Smooth muscle cell (in vitro differentiated cells): ENCODE results near the gene UNC13D. TPM values are rescaled to one million over a fixed set of nuclear protein-coding genes. Genes with fewer than 3 reads are reported as not detected.
A peak's percentile ranks its signal among the peaks of the same experiment; 100 is the strongest.

Experiments
- DNase-seq: peaks from one replicate; lab custom pipeline; 2025; ENCODE audit not compliant: unreplicated experiment; lab: John Stamatoyannopoulos, UW
- H2AFZ ChIP-seq: fragments of 200-600 bp; sonication (generic); 2 replicates; pipeline ENCODE4 v1.6.0; 2016; ENCODE audit warnings: antibody characterized with exemption, low read depth, mild to moderate bottlenecking
- H3F3A ChIP-seq: fragments of 200-600 bp; sonication (generic); 2 replicates; pipeline ENCODE4 v1.6.0; 2017; ENCODE audit warnings: antibody characterized with exemption, low read depth
- H3K27ac ChIP-seq: fragments of 200-600 bp; sonication (generic); 2 replicates; pipeline ENCODE4 v1.5.1; 2016; ENCODE audit warnings: low read depth, mild to moderate bottlenecking
- H3K27me3 ChIP-seq: fragments of 200-600 bp; sonication (generic); 2 replicates; pipeline ENCODE4 v1.6.1; 2016; ENCODE audit warnings: low read depth, mild to moderate bottlenecking
- H3K36me3 ChIP-seq: fragments of 200-600 bp; sonication (generic); 2 replicates; pipeline ENCODE4 v1.5.1; 2016; ENCODE audit warnings: low read depth
- H3K4me1 ChIP-seq: fragments of 200-600 bp; sonication (generic); 2 replicates; pipeline ENCODE4 v1.5.1; 2016; ENCODE audit warnings: low read depth
- H3K4me2 ChIP-seq: fragments of 200-600 bp; sonication (generic); 2 replicates; pipeline ENCODE4 v1.6.0; 2016; ENCODE audit warnings: mild to moderate bottlenecking
- H3K4me3 ChIP-seq: fragments of 200-600 bp; sonication (generic); 2 replicates; pipeline ENCODE4 v1.5.1; 2016; ENCODE audit warnings: mild to moderate bottlenecking
- H3K79me2 ChIP-seq: fragments of 200-600 bp; sonication (generic); 2 replicates; pipeline ENCODE4 v1.6.0; 2016; ENCODE audit warnings: low read depth, mild to moderate bottlenecking
- H3K9ac ChIP-seq: fragments of 200-600 bp; sonication (generic); 2 replicates; pipeline ENCODE4 v1.6.0; 2016; ENCODE audit warnings: low read depth
- H3K9me3 ChIP-seq: fragments of 200-600 bp; sonication (generic); replicated peaks from 2 replicates; pipeline ENCODE4 v1.5.1; 2016; ENCODE audit warnings: low read depth
- H4K20me1 ChIP-seq: fragments of 200-600 bp; sonication (generic); 2 replicates; pipeline ENCODE4 v1.6.0; 2016; ENCODE audit warnings: low read depth
- WGBS: methylation state at CpG from one replicate; pipeline ENCODE4 v1.1.7; 2016; ENCODE audit warnings: low lambda C conversion rate; 5-methylcytosine and 5-hydroxymethylcytosine counted together
- polyA plus RNA-seq: library from polyadenylated mRNA; unstranded; fragments of >200 nt; fragmentation: Nextera tagmentation; extraction: Ambion mirVana; gene quantifications from 2 replicates; pipeline ENCODE4 v1.2.1, GENCODE V29; 2016
- total RNA-seq: library from RNA; depleted of rRNA; stranded (reverse); fragments of >200 nt; gene quantifications from 2 replicates; pipeline ENCODE4 v1.2.3, GENCODE V29; 2014
- TF ChIP-seq, protein P1 (sequence below): fragments of 200-600 bp; sonication (generic); IDR thresholded peaks from 2 replicates; pipeline ENCODE4 v1.5.1; 2017; ENCODE audit warnings: borderline replicate concordance, mild to moderate bottlenecking, antibody characterized with exemption; ENCODE audit not compliant: insufficient read depth, poor library complexity, severe bottlenecking

Gene UNC13D
- total and polyA plus RNA-seq, 2 experiments from 2014 or later, result 2.4 to 4.5 TPM

GRCh38 chr17:75785016-75785890, 59.0 kb downstream of the UNC13D start:
- Histone ChIP-seq H3K27ac (peak overlapping the region; percentile 98), H3K9me3 (no peaks in the 10 kb centered on the region), H3K27me3 (no peaks in the 10 kb centered on the region), H3K4me2 (peak overlapping the region; percentile 85), H3K4me3 (peak overlapping the region; percentile 76), H3K36me3 (no peaks in the 10 kb centered on the region), H3F3A (peaks cover 17% of the 10 kb centered on the region), H3K9ac (peak overlapping the region; percentile 98), H2AFZ (no peak overlapping the region), H3K79me2 (peaks cover 42% of the 10 kb centered on the region), H3K4me1 (peaks cover 25% of the 10 kb centered on the region), H4K20me1 (peaks cover 14% of the 10 kb centered on the region)
- WGBS, result 5% methylated on average over 30 of the region's 43 CpGs
- DNase-seq, result no peak
- TF ChIP-seq, protein P1, sequence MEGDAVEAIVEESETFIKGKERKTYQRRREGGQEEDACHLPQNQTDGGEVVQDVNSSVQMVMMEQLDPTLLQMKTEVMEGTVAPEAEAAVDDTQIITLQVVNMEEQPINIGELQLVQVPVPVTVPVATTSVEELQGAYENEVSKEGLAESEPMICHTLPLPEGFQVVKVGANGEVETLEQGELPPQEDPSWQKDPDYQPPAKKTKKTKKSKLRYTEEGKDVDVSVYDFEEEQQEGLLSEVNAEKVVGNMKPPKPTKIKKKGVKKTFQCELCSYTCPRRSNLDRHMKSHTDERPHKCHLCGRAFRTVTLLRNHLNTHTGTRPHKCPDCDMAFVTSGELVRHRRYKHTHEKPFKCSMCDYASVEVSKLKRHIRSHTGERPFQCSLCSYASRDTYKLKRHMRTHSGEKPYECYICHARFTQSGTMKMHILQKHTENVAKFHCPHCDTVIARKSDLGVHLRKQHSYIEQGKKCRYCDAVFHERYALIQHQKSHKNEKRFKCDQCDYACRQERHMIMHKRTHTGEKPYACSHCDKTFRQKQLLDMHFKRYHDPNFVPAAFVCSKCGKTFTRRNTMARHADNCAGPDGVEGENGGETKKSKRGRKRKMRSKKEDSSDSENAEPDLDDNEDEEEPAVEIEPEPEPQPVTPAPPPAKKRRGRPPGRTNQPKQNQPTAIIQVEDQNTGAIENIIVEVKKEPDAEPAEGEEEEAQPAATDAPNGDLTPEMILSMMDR, result no peak

DNA sequence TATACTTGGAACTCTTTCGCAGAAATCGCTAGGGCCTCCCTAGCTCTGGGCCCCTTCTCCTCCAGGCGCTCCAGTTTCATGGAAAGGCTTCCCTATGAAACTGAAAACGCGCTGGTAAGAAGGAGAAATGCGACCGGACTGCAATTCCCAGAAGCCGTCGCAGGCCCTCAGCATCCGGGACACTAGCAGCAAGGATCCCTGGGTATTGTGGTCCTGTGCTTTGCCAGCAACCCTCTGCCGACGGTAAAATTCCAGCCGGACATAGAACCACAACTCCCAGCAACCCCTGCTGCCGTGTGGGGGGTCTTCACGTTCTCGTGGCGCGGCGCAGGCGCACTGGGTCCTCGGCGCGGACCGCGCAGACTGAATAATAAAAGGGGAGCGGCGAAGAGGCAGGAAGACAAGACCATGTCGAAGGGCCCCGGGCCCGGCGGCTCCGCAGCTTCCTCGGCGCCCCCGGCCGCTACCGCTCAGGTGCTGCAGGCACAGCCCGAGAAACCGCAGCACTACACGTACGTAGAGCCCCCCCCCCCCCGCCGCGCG, 59.7 kb downstream of the UNC13D start, which contains the start of gene UNK:
UNK (plus strand) TSS at position 334 of the 543 bp plus-strand sequence; CDS start at position 409, 75 bp downstream.
- no peaks in the 10 kb centered on the region for H3K9me3 ChIP-seq
- H3K27ac ChIP-seq, result peak within 1 kb of the TSS; percentile 98
- peak within 1 kb of the TSS; percentile 85 for H3K4me2 ChIP-seq
- peak within 1 kb of the TSS; percentile 76 for H3K4me3 ChIP-seq
- peak within 1 kb of the TSS; percentile 28 for H2AFZ ChIP-seq
- under 1% methylated on average over 28 of the region's 45 CpGs for WGBS
- H3K4me1 ChIP-seq, result peaks cover 28% of the 10 kb centered on the region
- TF ChIP-seq, protein P1, result no peak
- no peaks in the 10 kb centered on the region for H3K27me3 ChIP-seq
- peaks cover 8% of the 10 kb centered on the region for H4K20me1 ChIP-seq
- peaks cover 35% of the 10 kb centered on the region for H3K79me2 ChIP-seq
- H3K9ac ChIP-seq, result peak within 1 kb of the TSS; percentile 98
- DNase-seq, result peak; percentile 99
- H3K36me3 ChIP-seq, result no peaks in the 10 kb centered on the region
- peaks cover 17% of the 10 kb centered on the region for H3F3A ChIP-seq

DNA sequence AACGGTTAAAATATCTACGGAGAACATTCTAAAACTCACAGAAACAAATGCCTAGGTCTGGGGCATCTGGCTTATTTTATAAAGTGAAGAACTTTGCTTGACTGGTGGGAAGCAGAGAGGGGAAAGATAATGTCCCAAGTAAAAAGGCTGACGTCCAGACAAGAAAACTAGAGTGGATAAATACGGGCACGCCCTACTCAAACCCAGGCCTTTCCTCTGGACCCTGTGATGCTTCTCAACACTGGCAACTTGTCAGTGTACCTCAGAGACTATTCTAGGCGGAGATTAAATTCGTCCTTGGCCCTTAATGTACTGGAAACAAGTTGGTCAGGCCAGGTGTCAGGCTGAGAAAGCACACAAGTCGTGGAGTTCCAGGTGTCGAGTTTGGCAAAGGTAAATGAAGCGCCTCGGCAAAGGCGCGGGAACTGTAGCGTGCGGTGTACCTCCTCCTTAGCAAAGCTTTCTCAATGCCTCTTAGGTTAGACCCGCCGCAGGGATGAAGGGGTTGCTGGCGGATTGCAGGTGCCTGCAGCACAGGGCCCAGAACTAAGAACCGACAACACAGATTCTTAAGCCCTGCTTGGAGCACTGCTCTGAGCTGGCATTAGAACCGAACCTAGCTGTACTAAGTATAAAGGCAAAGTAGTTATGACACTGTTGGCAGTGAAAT, 60.3 kb downstream of the UNC13D start:
- WGBS, result 74% methylated on average over 20 of the region's 20 CpGs
- DNase-seq, result no peak
- peak overlapping the region; percentile 98 for H3K27ac ChIP-seq
- peak overlapping the region; percentile 28 for H2AFZ ChIP-seq
- H3K79me2 ChIP-seq, result peaks cover 34% of the 10 kb centered on the region
- peaks cover 28% of the 10 kb centered on the region for H3K4me1 ChIP-seq
- H3F3A ChIP-seq, result peaks cover 17% of the 10 kb centered on the region
- peak overlapping the region; percentile 85 for H3K4me2 ChIP-seq
- H3K9me3 ChIP-seq, result no peaks in the 10 kb centered on the region
- H3K36me3 ChIP-seq, result no peaks in the 10 kb centered on the region
- H4K20me1 ChIP-seq, result peaks cover 7% of the 10 kb centered on the region
- peak overlapping the region; percentile 76 for H3K4me3 ChIP-seq
- TF ChIP-seq, protein P1, result no peak
- no peaks in the 10 kb centered on the region for H3K27me3 ChIP-seq
- H3K9ac ChIP-seq, result peak overlapping the region; percentile 98
